DOHH2 (cell line): ENCODE results near the gene ZNF451.

Experiments
- EZH2phosphoT487 ChIP-seq: fragments of 200-600 bp; sonication (generic); IDR thresholded peaks from 2 replicates; pipeline ENCODE4 v1.6.1; 2017; ENCODE audit warnings: borderline replicate concordance, mild to moderate bottlenecking, antibody characterized with exemption, low read length, moderate library complexity, mixed read lengths
- TF ChIP-seq, protein P1 (sequence below): fragments of 200-600 bp; sonication (generic); IDR thresholded peaks from one replicate; pipeline ENCODE4 v1.5.1; 2014; ENCODE audit warnings: antibody characterized with exemption, mild to moderate bottlenecking, low read depth, low read length; ENCODE audit not compliant: poor library complexity, severe bottlenecking

DNA sequence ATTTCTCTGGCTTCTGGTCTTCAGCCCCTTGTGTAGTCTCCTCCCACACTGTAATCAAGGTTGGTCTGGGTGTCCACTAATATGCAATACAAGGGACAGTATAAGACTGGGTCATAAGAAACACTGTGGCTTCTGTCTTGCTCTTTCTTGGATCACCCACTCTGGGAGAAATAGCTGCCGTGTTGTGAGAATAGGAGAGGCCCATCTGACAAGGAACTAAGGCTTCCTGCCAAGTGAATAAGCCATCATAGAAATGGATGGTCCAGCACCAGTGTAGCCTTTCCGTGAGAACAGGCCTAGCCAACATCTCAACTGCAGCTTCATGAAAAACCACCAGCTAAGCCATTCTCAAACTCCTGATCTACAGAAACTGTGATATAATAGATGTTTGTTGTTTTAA is 105.5 kb downstream of the ZNF451 start:
- TF ChIP-seq, protein P1, sequence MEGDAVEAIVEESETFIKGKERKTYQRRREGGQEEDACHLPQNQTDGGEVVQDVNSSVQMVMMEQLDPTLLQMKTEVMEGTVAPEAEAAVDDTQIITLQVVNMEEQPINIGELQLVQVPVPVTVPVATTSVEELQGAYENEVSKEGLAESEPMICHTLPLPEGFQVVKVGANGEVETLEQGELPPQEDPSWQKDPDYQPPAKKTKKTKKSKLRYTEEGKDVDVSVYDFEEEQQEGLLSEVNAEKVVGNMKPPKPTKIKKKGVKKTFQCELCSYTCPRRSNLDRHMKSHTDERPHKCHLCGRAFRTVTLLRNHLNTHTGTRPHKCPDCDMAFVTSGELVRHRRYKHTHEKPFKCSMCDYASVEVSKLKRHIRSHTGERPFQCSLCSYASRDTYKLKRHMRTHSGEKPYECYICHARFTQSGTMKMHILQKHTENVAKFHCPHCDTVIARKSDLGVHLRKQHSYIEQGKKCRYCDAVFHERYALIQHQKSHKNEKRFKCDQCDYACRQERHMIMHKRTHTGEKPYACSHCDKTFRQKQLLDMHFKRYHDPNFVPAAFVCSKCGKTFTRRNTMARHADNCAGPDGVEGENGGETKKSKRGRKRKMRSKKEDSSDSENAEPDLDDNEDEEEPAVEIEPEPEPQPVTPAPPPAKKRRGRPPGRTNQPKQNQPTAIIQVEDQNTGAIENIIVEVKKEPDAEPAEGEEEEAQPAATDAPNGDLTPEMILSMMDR, result no peak
- no peak for TF ChIP-seq EZH2phosphoT487
